Mammary epithelial cell (primary cell): ENCODE measurements around the gene RPGRIP1.

Experiments used
- CTCF ChIP-seq, 2 donors: IDR thresholded peaks in 1 of 2; conservative IDR thresholded peaks in 1 of 2; 2 replicates each; pipeline ENCODE4 v1.5.1; 2011 to 2012; ENCODE audit warnings: inconsistent platforms in 2 of 2, low read length in 2 of 2, mild to moderate bottlenecking in 2 of 2, control low read depth in 1 of 2, low read depth in 1 of 2; ENCODE audit not compliant: insufficient read depth in 1 of 2; ENCODE audit errors: extremely low read depth in 1 of 2
- EZH2 ChIP-seq: IDR thresholded peaks from 2 replicates; pipeline ENCODE4 v1.6.1; 2012; ENCODE audit warnings: low read length, inconsistent platforms, borderline replicate concordance

GRCh38 chr14:21298358-21298757 lies 18.5 kb downstream of the RPGRIP1 start:
- TF ChIP-seq CTCF (conservative IDR thresholded peaks at IDR 0.05 in 1 of 2, IDR thresholded peaks at IDR 0.05 in 1 of 2; ENCODE audit: extremely low read depth in 1 of 2, insufficient read depth in 1 of 2, low read depth in 1 of 2, low read length in 2 of 2) (no peak), EZH2 (no peak)
